Measurements from ENCODE around the gene TAF11L7.
"Not testable (repeated sequence)": the region's sequence is repeated elsewhere in the genome, so short reads cannot be mapped to it uniquely, and the experiment has no call there.

DNA sequence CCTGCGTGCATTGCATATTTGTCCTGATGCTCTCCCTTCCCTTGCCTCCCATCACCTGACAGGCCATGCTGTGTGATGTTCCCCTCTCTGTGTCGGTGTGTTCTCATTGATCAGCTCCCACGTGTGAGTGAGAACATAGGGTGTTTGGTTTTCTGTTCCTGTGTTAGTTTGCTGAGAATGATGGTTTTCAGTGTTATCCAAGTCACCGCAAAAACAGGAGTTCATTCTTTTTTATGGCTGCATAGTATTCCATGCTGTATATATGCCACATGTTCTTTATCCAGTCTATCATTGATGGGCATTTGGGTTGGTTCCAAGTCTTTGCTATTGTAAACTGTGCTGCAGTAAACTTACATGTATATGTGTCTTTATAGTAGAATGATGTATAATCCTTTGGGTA lies 21.9 kb upstream of the TAF11L7 start:
- TF ChIP-seq, protein P1, sequence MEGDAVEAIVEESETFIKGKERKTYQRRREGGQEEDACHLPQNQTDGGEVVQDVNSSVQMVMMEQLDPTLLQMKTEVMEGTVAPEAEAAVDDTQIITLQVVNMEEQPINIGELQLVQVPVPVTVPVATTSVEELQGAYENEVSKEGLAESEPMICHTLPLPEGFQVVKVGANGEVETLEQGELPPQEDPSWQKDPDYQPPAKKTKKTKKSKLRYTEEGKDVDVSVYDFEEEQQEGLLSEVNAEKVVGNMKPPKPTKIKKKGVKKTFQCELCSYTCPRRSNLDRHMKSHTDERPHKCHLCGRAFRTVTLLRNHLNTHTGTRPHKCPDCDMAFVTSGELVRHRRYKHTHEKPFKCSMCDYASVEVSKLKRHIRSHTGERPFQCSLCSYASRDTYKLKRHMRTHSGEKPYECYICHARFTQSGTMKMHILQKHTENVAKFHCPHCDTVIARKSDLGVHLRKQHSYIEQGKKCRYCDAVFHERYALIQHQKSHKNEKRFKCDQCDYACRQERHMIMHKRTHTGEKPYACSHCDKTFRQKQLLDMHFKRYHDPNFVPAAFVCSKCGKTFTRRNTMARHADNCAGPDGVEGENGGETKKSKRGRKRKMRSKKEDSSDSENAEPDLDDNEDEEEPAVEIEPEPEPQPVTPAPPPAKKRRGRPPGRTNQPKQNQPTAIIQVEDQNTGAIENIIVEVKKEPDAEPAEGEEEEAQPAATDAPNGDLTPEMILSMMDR (conservative IDR thresholded peaks at IDR 0.05 in 1 of 2, IDR thresholded peaks at IDR 0.05 in 1 of 2; ENCODE audit: extremely low read depth in 1 of 2, insufficient read depth in 1 of 2, low read depth in 1 of 2, low read length in 2 of 2): not testable (repeated sequence)
- TF ChIP-seq EZH2 (IDR thresholded peaks at IDR 0.05; ENCODE audit: borderline replicate concordance, low read length): not testable (repeated sequence)

All from mammary epithelial cell (primary cell).